ENCODE results near the gene ASAP3. TPM values are rescaled to one million over a fixed set of nuclear protein-coding genes. Genes with fewer than 3 reads are reported as not detected.

Gene ASAP3
- total and polyA plus RNA-seq, 2 experiments from 2014 or later, result 28.8 to 45.1 TPM

GRCh38 chr1:23517581-23517980 is 33.6 kb upstream of the ASAP3 start:
- WGBS (ENCODE audit: low lambda C conversion rate, missing lambda C conversion rate), result 95% methylated on average over 9 of the region's 9 CpGs
- H3K79me2 ChIP-seq, result no peaks in the 10 kb centered on the region
- H3K27me3 ChIP-seq, result no peaks in the 10 kb centered on the region
- DNase-seq (ENCODE audit: low spot score), result no peak
- no peak overlapping the region for H3K4me3 ChIP-seq
- H3K27ac ChIP-seq, result no peak overlapping the region
- no peak overlapping the region for H2AFZ ChIP-seq
- no peak overlapping the region for H3K4me2 ChIP-seq
- no peaks in the 10 kb centered on the region for H3K36me3 ChIP-seq (replicated peaks; ENCODE audit: insufficient read depth, low read depth)
- H3K9me3 ChIP-seq (ENCODE audit: low read depth), result no peaks in the 10 kb centered on the region
- no peak for TF ChIP-seq EZH2phosphoT487 (IDR thresholded peaks at IDR 0.05; ENCODE audit: low read depth, severe bottlenecking, unreplicated experiment)
- TF ChIP-seq CTCF (IDR thresholded peaks at IDR 0.05; ENCODE audit: poor library complexity), result no peak
- TF ChIP-seq EZH2 (IDR thresholded peaks at IDR 0.05; ENCODE audit: borderline replicate concordance), result no peak
- H4K20me1 ChIP-seq (ENCODE audit: insufficient read depth, poor library complexity, severe bottlenecking), result no peaks in the 10 kb centered on the region
- no peaks in the 10 kb centered on the region for H3K4me1 ChIP-seq (ENCODE audit: insufficient read depth)
- no peaks in the 10 kb centered on the region for H3K9me2 ChIP-seq (replicated peaks; ENCODE audit: insufficient read depth)

GRCh38 chr1:23515905-23516304 is 31.9 kb upstream of the ASAP3 start:
- Histone ChIP-seq H3K27me3 (no peaks in the 10 kb centered on the region), H3K4me1 (ENCODE audit: insufficient read depth) (no peaks in the 10 kb centered on the region), H3K36me3 (replicated peaks; ENCODE audit: insufficient read depth, low read depth) (no peaks in the 10 kb centered on the region), H3K4me2 (no peak overlapping the region), H4K20me1 (ENCODE audit: insufficient read depth, poor library complexity, severe bottlenecking) (no peaks in the 10 kb centered on the region), H3K27ac (no peak overlapping the region), H3K9me2 (replicated peaks; ENCODE audit: insufficient read depth) (no peaks in the 10 kb centered on the region), H2AFZ (no peak overlapping the region), H3K79me2 (no peaks in the 10 kb centered on the region), H3K9me3 (ENCODE audit: low read depth) (no peaks in the 10 kb centered on the region), H3K4me3 (no peak overlapping the region)
- no peak for DNase-seq (ENCODE audit: low spot score)
- TF ChIP-seq EZH2 (IDR thresholded peaks at IDR 0.05; ENCODE audit: borderline replicate concordance) (no peak), CTCF (IDR thresholded peaks at IDR 0.05; ENCODE audit: poor library complexity) (no peak), EZH2phosphoT487 (IDR thresholded peaks at IDR 0.05; ENCODE audit: low read depth, severe bottlenecking, unreplicated experiment) (no peak)
- WGBS (ENCODE audit: low lambda C conversion rate, missing lambda C conversion rate), result 96% methylated on average over 4 of the region's 4 CpGs

GRCh38 chr1:23514111-23514679 is 30.2 kb upstream of the ASAP3 start:
- no peaks in the 10 kb centered on the region for H3K9me2 ChIP-seq (replicated peaks; ENCODE audit: insufficient read depth)
- no peak for TF ChIP-seq CTCF (IDR thresholded peaks at IDR 0.05; ENCODE audit: poor library complexity)
- TF ChIP-seq EZH2 (IDR thresholded peaks at IDR 0.05; ENCODE audit: borderline replicate concordance), result no peak
- TF ChIP-seq EZH2phosphoT487 (IDR thresholded peaks at IDR 0.05; ENCODE audit: low read depth, severe bottlenecking, unreplicated experiment), result no peak
- H3K36me3 ChIP-seq (replicated peaks; ENCODE audit: insufficient read depth, low read depth), result no peaks in the 10 kb centered on the region
- H3K4me2 ChIP-seq, result no peak overlapping the region
- H3K4me3 ChIP-seq, result no peak overlapping the region
- WGBS (ENCODE audit: low lambda C conversion rate, missing lambda C conversion rate), result 93% methylated on average over 3 of the region's 3 CpGs
- H3K9me3 ChIP-seq (ENCODE audit: low read depth), result no peaks in the 10 kb centered on the region
- H3K27ac ChIP-seq, result no peak overlapping the region
- no peaks in the 10 kb centered on the region for H3K27me3 ChIP-seq
- no peak overlapping the region for H2AFZ ChIP-seq
- no peaks in the 10 kb centered on the region for H3K79me2 ChIP-seq
- H4K20me1 ChIP-seq (ENCODE audit: insufficient read depth, poor library complexity, severe bottlenecking), result no peaks in the 10 kb centered on the region
- DNase-seq (ENCODE audit: low spot score), result no peak
- H3K4me1 ChIP-seq (ENCODE audit: insufficient read depth), result no peaks in the 10 kb centered on the region

Data from hepatocyte (in vitro differentiated cells).